SK-N-SH (cell line): ENCODE measurements around the gene ADAD2. TPM values are rescaled to one million over a fixed set of nuclear protein-coding genes. Genes with fewer than 3 reads are reported as not detected.

Source experiments
- CTCF ChIA-PET: fragments of 300-600, 350-600 bp; formaldehyde crosslinking; extraction: SDS; loops from one replicate; lab custom pipeline; 2021; lab: Yijun Ruan, JAX
- POLR2A ChIA-PET: fragments of 350-600 bp; sonication (Branson Sonifier 250); formaldehyde crosslinking; extraction: SDS; loops from one replicate; lab custom pipeline; 2020; ENCODE audit warnings: antibody characterized with exemption, inconsistent platforms; lab: Yijun Ruan, JAX
- DNase-seq: peaks from one replicate; pipeline ENCODE4 v3.0.0; 2012
- H2AFZ ChIP-seq: fragments of 200-600 bp; sonication (generic); 2 replicates; pipeline ENCODE4 v1.8.1; 2016; ENCODE audit warnings: antibody characterized with exemption, mild to moderate bottlenecking, low read depth
- H3F3A ChIP-seq: fragments of 200-600 bp; sonication (generic); replicated peaks from 2 replicates; pipeline ENCODE3; 2016; ENCODE audit warnings: antibody characterized with exemption, mild to moderate bottlenecking; ENCODE audit not compliant: insufficient read depth
- H3K27ac ChIP-seq, 2 experiments: fragments of 200-500 bp in 1 of 2; fragments of 200-600 bp in 1 of 2; sonication (Bioruptor generic) in 1 of 2; sonication (generic), shearing (Covaris generic) in 1 of 2; 2 replicates each; pipeline versions ENCODE4 v1.5.1 to v1.6.1; 2014 to 2016; ENCODE audit warnings: low read depth in 2 of 2, inconsistent platforms in 1 of 2, low read length in 1 of 2, mild to moderate bottlenecking in 1 of 2, mixed read lengths in 1 of 2
- H3K27me3 ChIP-seq: fragments of 200-600 bp; sonication (generic), shearing (Covaris generic); 2 replicates; pipeline ENCODE4 v1.6.1; 2016; ENCODE audit warnings: mixed run types; ENCODE audit not compliant: insufficient read depth
- H3K36me3 ChIP-seq, 2 experiments: fragments of 200-500 bp in 1 of 2; fragments of 200-600 bp in 1 of 2; sonication (Bioruptor generic) in 1 of 2; sonication (generic) in 1 of 2; replicated peaks in 1 of 2; 2 replicates each; pipeline versions ENCODE3 to v1.5.1; 2014 to 2016; ENCODE audit warnings: low read length in 1 of 2, mild to moderate bottlenecking in 1 of 2; ENCODE audit not compliant: insufficient read depth in 2 of 2, control insufficient read depth in 1 of 2
- H3K4me1 ChIP-seq, 2 experiments: fragments of 200-500 bp in 1 of 2; fragments of 200-600 bp in 1 of 2; sonication (Bioruptor generic) in 1 of 2; sonication (generic), shearing (Covaris generic) in 1 of 2; 2 replicates each; pipeline versions ENCODE4 v1.5.1 to v1.6.1; 2014 to 2016; ENCODE audit warnings: low read depth in 1 of 2, low read length in 1 of 2, mixed run types in 1 of 2; ENCODE audit not compliant: insufficient read depth in 2 of 2, control insufficient read depth in 1 of 2
- H3K4me2 ChIP-seq: fragments of 200-600 bp; sonication (generic), shearing (Covaris generic); 2 replicates; pipeline ENCODE4 v1.6.1; 2017; ENCODE audit warnings: mixed run types
- H3K4me3 ChIP-seq, 2 experiments: fragments of 200-500 bp in 1 of 2; fragments of 200-600 bp in 1 of 2; sonication (Bioruptor generic) in 1 of 2; sonication (generic), shearing (Covaris generic) in 1 of 2; 2 replicates each; pipeline versions ENCODE4 v1.5.1 to v1.8.1; 2014 to 2016; ENCODE audit warnings: low read depth in 2 of 2, inconsistent platforms in 1 of 2, low read length in 1 of 2, mild to moderate bottlenecking in 1 of 2, mixed read lengths in 1 of 2, moderate library complexity in 1 of 2
- H3K79me2 ChIP-seq: fragments of 200-600 bp; sonication (generic); 2 replicates; pipeline ENCODE4 v1.8.1; 2017; ENCODE audit warnings: mild to moderate bottlenecking; ENCODE audit not compliant: insufficient read depth
- H3K9ac ChIP-seq: fragments of 200-600 bp; sonication (generic); 2 replicates; pipeline ENCODE4 v1.6.1; 2017; ENCODE audit warnings: mixed run types
- H3K9me2 ChIP-seq: fragments of 200-600 bp; sonication (generic); 2 replicates; pipeline ENCODE4 v1.6.1; 2017; ENCODE audit warnings: mixed run types
- H3K9me3 ChIP-seq: fragments of 200-600 bp; sonication (generic); 2 replicates; pipeline ENCODE4 v1.6.1; 2017; ENCODE audit warnings: mixed run types, mild to moderate bottlenecking, moderate library complexity
- H4K20me1 ChIP-seq: fragments of 200-600 bp; sonication (generic); 2 replicates; pipeline ENCODE4 v1.6.1; 2017; ENCODE audit warnings: mild to moderate bottlenecking, mixed run types; ENCODE audit not compliant: insufficient read depth
- CTCF ChIP-seq: fragments of 200-600 bp; sonication (generic); IDR thresholded peaks from 2 replicates; pipeline ENCODE4 v1.6.1; 2017; ENCODE audit warnings: antibody characterized with exemption, mild to moderate bottlenecking, moderate library complexity
- ELF1 ChIP-seq: IDR thresholded peaks from 2 replicates; pipeline ENCODE4 v1.4.0; 2012
- FOXJ3 ChIP-seq: sonication (generic); formaldehyde crosslinking; IDR thresholded peaks from 2 replicates; pipeline ENCODE4 v1.5.1; 2020; ENCODE audit warnings: mild to moderate bottlenecking, missing genetic modification reagents
- RAD21 ChIP-seq: IDR thresholded peaks from 2 replicates; pipeline ENCODE4 v1.6.1; 2012; ENCODE audit warnings: mild to moderate bottlenecking, low read length
- RXRA ChIP-seq: IDR thresholded peaks from 2 replicates; pipeline ENCODE4 v1.4.0; 2012; ENCODE audit warnings: low read depth, mild to moderate bottlenecking, borderline replicate concordance
- SIN3A ChIP-seq: IDR thresholded peaks from 2 replicates; pipeline ENCODE4 v1.6.1; 2012; ENCODE audit warnings: low read depth, mild to moderate bottlenecking, low read length, moderate library complexity, borderline replicate concordance
- TCF12 ChIP-seq: IDR thresholded peaks from 2 replicates; pipeline ENCODE4 v1.4.0; 2012
- USF1 ChIP-seq: IDR thresholded peaks from 2 replicates; pipeline ENCODE4 v1.4.0; 2012; ENCODE audit warnings: low read depth, borderline replicate concordance
- USF2 ChIP-seq: fragments of 150-350 bp; IDR thresholded peaks from 2 replicates; pipeline ENCODE4 v1.6.1; 2017; ENCODE audit warnings: antibody characterized with exemption, low read length, low read depth, borderline replicate concordance
- WGBS: methylation state at CpG from one replicate; pipeline ENCODE4 v1.1.6; 2017; ENCODE audit warnings: low lambda C conversion rate; 5-methylcytosine and 5-hydroxymethylcytosine counted together
- polyA plus RNA-seq, 3 experiments: library from polyadenylated mRNA; depleted of rRNA; stranded (reverse); fragments of >200 nt; gene quantifications; 2 replicates each; pipeline ENCODE4 v1.2.3, GENCODE V29; 2012
- TF ChIP-seq, protein P1 (sequence below): fragments of 150-350 bp; IDR thresholded peaks from 2 replicates; pipeline ENCODE4 v1.6.1; 2016; ENCODE audit warnings: mild to moderate bottlenecking, low read depth, low read length

ADAD2 gene
- polyA plus RNA-seq, 1 of the 3 experiments (the other 2 are of a cell fraction), result not detected

- H3K36me3 ChIP-seq, result no peaks in the 10 kb centered on the region
- no peaks in the 10 kb centered on the region for H3K9me3 ChIP-seq
- TF ChIP-seq TCF12 (no peak), USF1 (no peak), RXRA (no peak), SIN3A (no peak), CTCF (no peak), USF2 (no peak), FOXJ3 (CRISPR knock-in tag) (no peak), RAD21 (no peak)
- TF ChIP-seq, protein P1, sequence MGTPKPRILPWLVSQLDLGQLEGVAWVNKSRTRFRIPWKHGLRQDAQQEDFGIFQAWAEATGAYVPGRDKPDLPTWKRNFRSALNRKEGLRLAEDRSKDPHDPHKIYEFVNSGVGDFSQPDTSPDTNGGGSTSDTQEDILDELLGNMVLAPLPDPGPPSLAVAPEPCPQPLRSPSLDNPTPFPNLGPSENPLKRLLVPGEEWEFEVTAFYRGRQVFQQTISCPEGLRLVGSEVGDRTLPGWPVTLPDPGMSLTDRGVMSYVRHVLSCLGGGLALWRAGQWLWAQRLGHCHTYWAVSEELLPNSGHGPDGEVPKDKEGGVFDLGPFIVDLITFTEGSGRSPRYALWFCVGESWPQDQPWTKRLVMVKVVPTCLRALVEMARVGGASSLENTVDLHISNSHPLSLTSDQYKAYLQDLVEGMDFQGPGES, result no peak
- no peaks in the 10 kb centered on the region for H3K9me2 ChIP-seq
- no peaks in the 10 kb centered on the region for H3K27me3 ChIP-seq
- no peak overlapping the region for H3K4me2 ChIP-seq
- H3K27ac ChIP-seq, result no peak overlapping the region
- no peak overlapping the region for H2AFZ ChIP-seq
- H4K20me1 ChIP-seq, result no peaks in the 10 kb centered on the region
- POLR2A ChIA-PET, result no interaction called here
- WGBS, result 85% methylated on average over 7 of the region's 7 CpGs
- DNase-seq, result no peak
- H3F3A ChIP-seq, result peaks cover 3% of the 10 kb centered on the region
- no peaks in the 10 kb centered on the region for H3K79me2 ChIP-seq
- CTCF ChIA-PET, result interaction anchor here (1.0 to 1.4 kb wide), 3 partner anchors 10 to 160 kb away, joined by 3 to 4 read pairs (median 3); partner anchors contain the start of gene TAF1C
- H3K4me1 ChIP-seq, result peaks cover 5 to 21% of the 10 kb centered on the region in 2 experiments; a peak in 2 of 4 replicates
- H3K4me3 ChIP-seq, result no peak overlapping the region
- H3K9ac ChIP-seq, result no peak overlapping the region
Observed at GRCh38 chr16:84225571-84225970, 34.6 kb downstream of the ADAD2 start.

DNA sequence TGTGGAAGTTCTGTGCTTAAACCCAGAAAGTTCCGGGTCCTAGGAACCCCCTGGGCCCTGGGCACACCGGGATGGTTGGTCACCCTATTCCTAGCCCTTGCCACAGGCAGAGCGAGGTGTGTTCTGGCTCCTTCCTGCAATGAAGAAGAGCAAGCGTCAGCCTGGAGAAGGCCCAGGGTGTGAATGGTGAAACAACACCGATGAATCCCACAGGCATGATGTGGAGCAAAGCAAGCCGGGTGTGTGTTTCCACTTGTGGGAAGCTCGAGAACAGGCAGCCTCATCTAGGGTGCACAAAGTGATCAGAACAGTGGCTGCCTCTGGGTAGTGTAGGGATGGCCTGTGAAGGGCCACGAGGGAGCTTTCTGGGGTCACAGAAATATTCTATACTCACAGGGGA lies 35.1 kb downstream of the ADAD2 start:
- Histone ChIP-seq H3K4me2 (no peak overlapping the region), H3K9me3 (no peaks in the 10 kb centered on the region), H2AFZ (no peak overlapping the region), H3K4me3 (no peak overlapping the region), H4K20me1 (no peaks in the 10 kb centered on the region), H3K27ac (no peak overlapping the region), H3K4me1 (peaks cover 5 to 21% of the 10 kb centered on the region in 2 experiments; a peak in 2 of 4 replicates), H3K79me2 (no peaks in the 10 kb centered on the region), H3K36me3 (no peaks in the 10 kb centered on the region), H3K9ac (no peak overlapping the region), H3K27me3 (no peaks in the 10 kb centered on the region), H3F3A (peaks cover 3% of the 10 kb centered on the region), H3K9me2 (no peaks in the 10 kb centered on the region)
- WGBS, result 93% methylated on average over 7 of the region's 8 CpGs
- no peak for DNase-seq
- TF ChIP-seq ELF1, result no peak
- CTCF ChIA-PET, result interaction anchor here (1.0 to 1.4 kb wide), 3 partner anchors 9 to 160 kb away, joined by 3 to 4 read pairs (median 3); partner anchors contain the start of gene TAF1C
- POLR2A ChIA-PET, result no interaction called here
